ENCODE results near the gene HOXC10.

Gene HOXC10

DNA sequence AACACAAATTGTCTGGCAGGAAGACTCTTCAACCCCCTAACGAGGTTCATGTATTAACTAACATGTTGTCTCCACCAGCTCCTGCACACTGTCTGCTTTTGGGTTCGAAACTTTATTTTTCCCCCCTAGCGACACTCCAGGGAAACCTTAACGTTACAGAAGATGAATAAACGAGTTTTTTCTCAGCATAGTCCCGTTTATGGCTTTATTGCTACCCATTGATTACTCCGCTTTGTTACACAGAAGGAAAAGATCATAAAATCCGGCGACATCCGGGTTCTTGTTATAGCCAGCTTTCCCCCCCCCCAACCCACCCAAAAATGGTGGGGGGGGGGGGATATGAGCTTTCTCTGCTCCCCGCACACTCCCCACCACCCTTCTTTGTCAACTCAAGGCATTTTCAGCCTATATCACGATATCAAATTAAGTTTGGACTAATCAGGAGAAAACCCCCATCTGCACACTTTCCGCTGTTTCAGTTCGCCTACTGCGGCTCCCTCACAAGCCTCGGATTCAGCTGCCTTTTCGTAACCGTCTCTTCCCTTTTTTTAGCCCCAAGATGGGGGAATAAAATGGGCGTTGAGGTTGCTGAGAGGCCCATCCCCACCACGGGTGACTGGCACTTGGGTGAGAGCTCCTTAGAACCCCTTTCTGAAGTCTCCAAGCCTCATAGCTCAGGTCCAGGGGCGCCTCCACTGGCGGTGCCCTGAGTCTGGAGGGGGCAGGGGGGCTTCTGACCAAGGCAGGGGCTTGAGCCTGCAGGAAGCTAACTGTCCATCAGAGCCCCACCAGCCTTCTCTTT, 41.9 kb downstream of the HOXC10 start:
- Histone ChIP-seq H3K4me3 (ENCODE audit: low read length) (no peak overlapping the region), H3K9me3 (ENCODE audit: control insufficient read depth, insufficient read depth, low read length) (no peaks in the 10 kb centered on the region), H3K27me3 (ENCODE audit: control insufficient read depth, insufficient read depth, low read length) (peaks cover 97% of the 10 kb centered on the region), H3K27ac (ENCODE audit: low read length) (no peak overlapping the region), H3K36me3 (ENCODE audit: control insufficient read depth, insufficient read depth, low read length) (no peaks in the 10 kb centered on the region), H3K4me1 (ENCODE audit: control insufficient read depth, insufficient read depth, low read length) (no peaks in the 10 kb centered on the region)
- no peak for DNase-seq (ENCODE audit: low read depth, low spot score)
- no CpG with 5 or more reads among the region's 22 CpGs for WGBS (ENCODE audit: insufficient coverage, insufficient read length)

DNA sequence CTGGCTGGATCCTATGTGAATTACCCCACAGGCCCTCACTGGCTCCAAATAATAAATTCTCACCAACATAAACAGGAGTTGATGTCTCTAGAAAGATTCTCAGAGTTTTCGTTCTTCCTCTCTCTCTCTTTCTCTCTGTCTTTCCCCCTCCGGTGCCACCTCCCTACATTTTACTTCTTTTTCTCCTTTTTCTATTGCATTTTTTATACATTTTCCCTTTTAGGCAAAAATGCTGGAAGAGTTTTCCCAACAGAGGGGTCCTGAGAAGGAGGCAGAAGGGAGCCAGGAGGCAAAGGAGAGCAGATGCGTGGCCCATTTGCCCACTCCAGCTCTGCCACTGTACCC, 42.5 kb downstream of the HOXC10 start:
- H3K9me3 ChIP-seq (ENCODE audit: control insufficient read depth, insufficient read depth, low read length) = no peaks in the 10 kb centered on the region
- no peaks in the 10 kb centered on the region for H3K4me1 ChIP-seq (ENCODE audit: control insufficient read depth, insufficient read depth, low read length)
- H3K27me3 ChIP-seq (ENCODE audit: control insufficient read depth, insufficient read depth, low read length) = peaks cover 98% of the 10 kb centered on the region
- no peak overlapping the region for H3K4me3 ChIP-seq (ENCODE audit: low read length)
- H3K36me3 ChIP-seq (ENCODE audit: control insufficient read depth, insufficient read depth, low read length) = no peaks in the 10 kb centered on the region
- WGBS (ENCODE audit: insufficient coverage, insufficient read length) = 100% methylated on average over 1 of the region's 3 CpGs
- no peak overlapping the region for H3K27ac ChIP-seq (ENCODE audit: low read length)
- no peak for DNase-seq (ENCODE audit: low read depth, low spot score)

DNA sequence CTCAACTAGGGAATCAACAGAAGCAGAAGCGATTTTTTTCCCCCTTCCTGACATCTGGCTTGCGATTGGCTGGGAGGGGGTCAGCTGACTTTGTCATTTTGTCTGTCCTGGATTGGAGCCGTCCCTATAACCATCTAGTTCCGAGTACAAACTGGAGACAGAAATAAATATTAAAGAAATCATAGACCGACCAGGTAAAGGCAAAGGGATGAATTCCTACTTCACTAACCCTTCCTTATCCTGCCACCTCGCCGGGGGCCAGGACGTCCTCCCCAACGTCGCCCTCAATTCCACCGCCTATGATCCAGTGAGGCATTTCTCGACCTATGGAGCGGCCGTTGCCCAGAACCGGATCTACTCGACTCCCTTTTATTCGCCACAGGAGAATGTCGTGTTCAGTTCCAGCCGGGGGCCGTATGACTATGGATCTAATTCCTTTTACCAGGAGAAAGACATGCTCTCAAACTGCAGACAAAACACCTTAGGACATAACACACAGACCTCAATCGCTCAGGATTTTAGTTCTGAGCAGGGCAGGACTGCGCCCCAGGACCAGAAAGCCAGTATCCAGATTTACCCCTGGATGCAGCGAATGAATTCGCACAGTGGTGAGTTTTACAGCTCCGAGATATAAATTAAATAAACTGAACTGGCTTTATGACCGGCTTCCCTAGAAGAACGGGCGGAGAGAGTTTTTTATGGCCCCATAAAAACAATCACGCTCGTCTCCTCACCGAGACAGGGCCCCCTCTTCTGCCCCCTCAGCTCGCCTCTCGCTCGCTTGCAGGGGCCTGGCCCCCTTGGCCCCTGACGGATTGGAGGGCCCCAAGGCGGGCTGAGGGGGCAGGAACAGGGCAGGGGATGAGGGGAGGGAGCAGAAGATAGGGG, 43.6 kb downstream of the HOXC10 start, which contains the start of gene HOXC6:
HOXC6 (plus strand) TSS at position 127 of the 888 bp plus-strand sequence; CDS start at position 209, 82 bp downstream.
- no peak for DNase-seq (ENCODE audit: low read depth, low spot score)
- WGBS (ENCODE audit: insufficient coverage, insufficient read length) = no CpG with 5 or more reads among the region's 36 CpGs
- peaks cover 98% of the 10 kb centered on the region for H3K27me3 ChIP-seq (ENCODE audit: control insufficient read depth, insufficient read depth, low read length)
- no peaks in the 10 kb centered on the region for H3K36me3 ChIP-seq (ENCODE audit: control insufficient read depth, insufficient read depth, low read length)
- H3K4me3 ChIP-seq (ENCODE audit: low read length) = no peak within 1 kb of the TSS
- H3K9me3 ChIP-seq (ENCODE audit: control insufficient read depth, insufficient read depth, low read length) = no peaks in the 10 kb centered on the region
- H3K27ac ChIP-seq (ENCODE audit: low read length) = no peak within 1 kb of the TSS
- H3K4me1 ChIP-seq (ENCODE audit: control insufficient read depth, insufficient read depth, low read length) = no peaks in the 10 kb centered on the region

DNA sequence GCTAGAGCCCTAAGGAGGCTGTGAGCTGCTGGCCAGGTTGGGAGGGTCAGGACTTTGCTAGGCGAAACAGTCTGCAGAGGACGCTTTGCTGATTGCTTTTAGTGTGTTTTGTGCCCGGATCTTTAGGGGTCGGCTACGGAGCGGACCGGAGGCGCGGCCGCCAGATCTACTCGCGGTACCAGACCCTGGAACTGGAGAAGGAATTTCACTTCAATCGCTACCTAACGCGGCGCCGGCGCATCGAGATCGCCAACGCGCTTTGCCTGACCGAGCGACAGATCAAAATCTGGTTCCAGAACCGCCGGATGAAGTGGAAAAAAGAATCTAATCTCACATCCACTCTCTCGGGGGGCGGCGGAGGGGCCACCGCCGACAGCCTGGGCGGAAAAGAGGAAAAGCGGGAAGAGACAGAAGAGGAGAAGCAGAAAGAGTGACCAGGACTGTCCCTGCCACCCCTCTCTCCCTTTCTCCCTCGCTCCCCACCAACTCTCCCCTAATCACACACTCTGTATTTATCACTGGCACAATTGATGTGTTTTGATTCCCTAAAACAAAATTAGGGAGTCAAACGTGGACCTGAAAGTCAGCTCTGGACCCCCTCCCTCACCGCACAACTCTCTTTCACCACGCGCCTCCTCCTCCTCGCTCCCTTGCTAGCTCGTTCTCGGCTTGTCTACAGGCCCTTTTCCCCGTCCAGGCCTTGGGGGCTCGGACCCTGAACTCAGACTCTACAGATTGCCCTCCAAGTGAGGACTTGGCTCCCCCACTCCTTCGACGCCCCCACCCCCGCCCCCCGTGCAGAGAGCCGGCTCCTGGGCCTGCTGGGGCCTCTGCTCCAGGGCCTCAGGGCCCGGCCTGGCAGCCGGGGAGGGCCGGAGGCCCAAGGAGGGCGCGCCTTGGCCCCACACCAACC, 44.8 kb downstream of the HOXC10 start:
- WGBS (ENCODE audit: insufficient coverage, insufficient read length) = no CpG with 5 or more reads among the region's 53 CpGs
- Histone ChIP-seq H3K27ac (ENCODE audit: low read length) (no peak overlapping the region), H3K36me3 (ENCODE audit: control insufficient read depth, insufficient read depth, low read length) (no peaks in the 10 kb centered on the region), H3K27me3 (ENCODE audit: control insufficient read depth, insufficient read depth, low read length) (peaks cover 98% of the 10 kb centered on the region), H3K9me3 (ENCODE audit: control insufficient read depth, insufficient read depth, low read length) (no peaks in the 10 kb centered on the region), H3K4me1 (ENCODE audit: control insufficient read depth, insufficient read depth, low read length) (no peaks in the 10 kb centered on the region), H3K4me3 (ENCODE audit: low read length) (no peak overlapping the region)
- no peak for DNase-seq (ENCODE audit: low read depth, low spot score)

DNA sequence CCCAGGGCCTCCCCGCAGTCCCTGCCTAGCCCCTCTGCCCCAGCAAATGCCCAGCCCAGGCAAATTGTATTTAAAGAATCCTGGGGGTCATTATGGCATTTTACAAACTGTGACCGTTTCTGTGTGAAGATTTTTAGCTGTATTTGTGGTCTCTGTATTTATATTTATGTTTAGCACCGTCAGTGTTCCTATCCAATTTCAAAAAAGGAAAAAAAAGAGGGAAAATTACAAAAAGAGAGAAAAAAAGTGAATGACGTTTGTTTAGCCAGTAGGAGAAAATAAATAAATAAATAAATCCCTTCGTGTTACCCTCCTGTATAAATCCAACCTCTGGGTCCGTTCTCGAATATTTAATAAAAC, 45.5 kb downstream of the HOXC10 start:
- no peaks in the 10 kb centered on the region for H3K4me1 ChIP-seq (ENCODE audit: control insufficient read depth, insufficient read depth, low read length)
- H3K36me3 ChIP-seq (ENCODE audit: control insufficient read depth, insufficient read depth, low read length) = no peaks in the 10 kb centered on the region
- H3K27me3 ChIP-seq (ENCODE audit: control insufficient read depth, insufficient read depth, low read length) = peaks cover 98% of the 10 kb centered on the region
- no CpG with 5 or more reads among the region's 7 CpGs for WGBS (ENCODE audit: insufficient coverage, insufficient read length)
- H3K4me3 ChIP-seq (ENCODE audit: low read length) = no peak overlapping the region
- H3K27ac ChIP-seq (ENCODE audit: low read length) = no peak overlapping the region
- H3K9me3 ChIP-seq (ENCODE audit: control insufficient read depth, insufficient read depth, low read length) = no peaks in the 10 kb centered on the region
- no peak for DNase-seq (ENCODE audit: low read depth, low spot score)

DNA sequence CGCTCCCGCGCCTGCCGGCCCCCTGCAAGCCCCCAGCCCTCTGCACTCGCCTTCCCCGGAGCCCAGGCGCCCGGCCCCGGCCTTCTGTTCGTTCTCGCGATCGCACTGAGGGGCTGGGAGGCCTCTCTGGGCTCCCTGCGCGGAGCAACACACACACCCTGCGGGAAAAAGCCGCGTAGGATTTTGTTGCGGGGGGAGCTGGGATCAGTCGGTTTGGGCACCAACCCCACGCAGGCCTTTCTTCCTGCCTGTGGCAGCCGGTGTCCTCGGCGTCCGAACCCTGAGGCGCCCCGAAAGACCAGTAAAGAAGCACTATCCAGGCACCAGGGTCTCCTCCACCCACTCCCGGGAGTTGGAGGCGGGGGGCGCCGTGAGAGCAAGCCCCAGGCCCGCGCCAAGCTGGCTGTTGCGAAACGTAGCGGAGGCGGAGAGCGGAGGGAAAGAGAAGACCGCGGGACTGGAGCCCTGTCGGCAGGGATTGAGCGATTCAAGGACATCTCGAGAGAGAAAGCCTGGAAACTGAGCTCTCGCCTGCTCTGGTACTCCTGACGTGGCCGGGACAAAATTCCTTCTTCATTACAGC, 46.0 kb downstream of the HOXC10 start:
- H3K4me3 ChIP-seq (ENCODE audit: low read length) = no peak overlapping the region
- no CpG with 5 or more reads among the region's 46 CpGs for WGBS (ENCODE audit: insufficient coverage, insufficient read length)
- no peak overlapping the region for H3K27ac ChIP-seq (ENCODE audit: low read length)
- H3K9me3 ChIP-seq (ENCODE audit: control insufficient read depth, insufficient read depth, low read length) = no peaks in the 10 kb centered on the region
- H3K4me1 ChIP-seq (ENCODE audit: control insufficient read depth, insufficient read depth, low read length) = no peaks in the 10 kb centered on the region
- H3K36me3 ChIP-seq (ENCODE audit: control insufficient read depth, insufficient read depth, low read length) = no peaks in the 10 kb centered on the region
- no peak for DNase-seq (ENCODE audit: low read depth, low spot score)
- H3K27me3 ChIP-seq (ENCODE audit: control insufficient read depth, insufficient read depth, low read length) = peaks cover 98% of the 10 kb centered on the region

DNA sequence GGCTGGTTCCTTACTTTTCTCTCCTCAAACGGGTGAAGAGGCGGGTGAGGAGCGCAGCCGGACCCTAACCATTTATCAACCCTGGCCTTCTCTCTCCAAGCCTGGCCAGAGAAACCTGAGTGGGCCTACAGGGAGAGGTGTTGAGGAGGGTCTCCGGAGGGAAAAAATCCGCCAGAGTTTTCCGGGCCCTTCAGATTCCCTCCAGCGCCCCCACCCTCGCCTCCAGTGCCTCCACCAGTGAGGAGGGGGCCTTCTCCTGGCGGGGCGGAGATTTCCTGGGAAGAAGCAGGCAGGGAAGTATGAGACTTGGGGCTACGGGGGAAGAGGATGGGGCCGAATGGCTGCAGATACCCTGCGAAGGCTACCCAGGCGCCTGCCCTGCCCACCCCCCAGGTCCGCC, 46.5 kb downstream of the HOXC10 start:
- Histone ChIP-seq H3K27me3 (ENCODE audit: control insufficient read depth, insufficient read depth, low read length) (peaks cover 98% of the 10 kb centered on the region), H3K4me3 (ENCODE audit: low read length) (no peak overlapping the region), H3K4me1 (ENCODE audit: control insufficient read depth, insufficient read depth, low read length) (no peaks in the 10 kb centered on the region), H3K9me3 (ENCODE audit: control insufficient read depth, insufficient read depth, low read length) (no peaks in the 10 kb centered on the region), H3K36me3 (ENCODE audit: control insufficient read depth, insufficient read depth, low read length) (no peaks in the 10 kb centered on the region), H3K27ac (ENCODE audit: low read length) (no peak overlapping the region)
- DNase-seq (ENCODE audit: low read depth, low spot score) = no peak
- WGBS (ENCODE audit: insufficient coverage, insufficient read length) = no CpG with 5 or more reads among the region's 16 CpGs

DNA sequence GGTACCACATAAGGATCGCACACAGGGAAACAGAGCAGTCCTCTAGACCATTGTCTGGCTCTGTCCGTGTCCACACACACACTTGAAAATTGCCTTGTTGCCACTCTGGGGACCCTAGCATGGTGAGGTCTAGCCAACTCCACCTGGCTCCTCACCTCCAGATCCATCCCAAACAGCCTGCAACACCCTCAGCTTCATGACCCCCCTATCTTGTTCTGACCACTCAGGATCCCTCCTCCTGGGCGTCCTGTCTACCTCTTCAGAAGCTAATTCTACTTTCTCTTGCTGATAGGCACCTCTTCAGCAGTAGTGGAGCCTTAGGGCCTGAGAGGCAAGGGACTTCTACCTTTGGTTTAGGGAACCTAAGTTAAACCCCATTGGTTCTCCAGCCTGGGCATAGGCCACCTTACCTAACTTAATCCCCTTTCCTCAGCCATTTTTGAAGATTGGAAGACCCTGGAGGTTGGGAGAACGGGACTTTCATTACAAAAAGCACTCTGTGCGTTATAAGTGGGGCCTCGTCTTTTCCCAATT, 47.2 kb downstream of the HOXC10 start:
- DNase-seq (ENCODE audit: low read depth, low spot score) = no peak
- no CpG with 5 or more reads among the region's 6 CpGs for WGBS (ENCODE audit: insufficient coverage, insufficient read length)
- Histone ChIP-seq H3K27ac (ENCODE audit: low read length) (no peak overlapping the region), H3K4me1 (ENCODE audit: control insufficient read depth, insufficient read depth, low read length) (no peaks in the 10 kb centered on the region), H3K36me3 (ENCODE audit: control insufficient read depth, insufficient read depth, low read length) (no peaks in the 10 kb centered on the region), H3K27me3 (ENCODE audit: control insufficient read depth, insufficient read depth, low read length) (peaks cover 98% of the 10 kb centered on the region), H3K4me3 (ENCODE audit: low read length) (no peak overlapping the region), H3K9me3 (ENCODE audit: control insufficient read depth, insufficient read depth, low read length) (no peaks in the 10 kb centered on the region)

DNA sequence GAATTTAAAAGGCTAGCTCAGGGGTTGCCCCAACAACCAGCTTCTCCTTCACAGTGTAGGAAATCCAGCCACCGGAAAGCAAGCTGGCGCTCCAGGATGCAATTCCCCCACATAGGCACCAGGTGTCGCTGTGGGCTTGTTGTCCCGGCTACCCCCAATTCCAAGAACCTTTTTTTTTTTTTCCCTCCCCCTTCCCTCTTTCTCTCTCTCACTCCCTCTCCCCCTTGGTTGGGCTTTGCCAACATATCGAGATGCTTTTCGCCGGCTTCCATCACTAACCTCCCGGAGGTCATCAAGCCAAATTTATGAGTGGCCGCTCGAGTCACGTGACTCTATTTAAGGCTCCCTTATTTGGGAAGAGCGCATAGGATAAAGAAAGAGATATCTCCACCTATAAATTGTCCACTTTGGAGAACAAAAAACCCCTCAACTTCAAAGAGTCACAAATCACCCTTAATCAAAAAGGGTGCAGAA, 47.7 kb downstream of the HOXC10 start, which contains the start of gene HOXC5:
HOXC5 (plus strand) TSS at position 424 of the 474 bp plus-strand sequence. CDS start 73 bp downstream, outside the sequence.
- peaks cover 98% of the 10 kb centered on the region for H3K27me3 ChIP-seq (ENCODE audit: control insufficient read depth, insufficient read depth, low read length)

More for the DNA sequence above, 47.7 kb downstream of the HOXC10 start, which contains the start of gene HOXC5:
- no peak for DNase-seq (ENCODE audit: low read depth, low spot score)
- no peaks in the 10 kb centered on the region for H3K36me3 ChIP-seq (ENCODE audit: control insufficient read depth, insufficient read depth, low read length)
- H3K27ac ChIP-seq (ENCODE audit: low read length) = no peak within 1 kb of the TSS
- no peak within 1 kb of the TSS for H3K4me3 ChIP-seq (ENCODE audit: low read length)
- WGBS (ENCODE audit: insufficient coverage, insufficient read length) = no CpG with 5 or more reads among the region's 12 CpGs
- H3K9me3 ChIP-seq (ENCODE audit: control insufficient read depth, insufficient read depth, low read length) = no peaks in the 10 kb centered on the region
- no peaks in the 10 kb centered on the region for H3K4me1 ChIP-seq (ENCODE audit: control insufficient read depth, insufficient read depth, low read length)
